Raji (cell line): ENCODE measurements around the gene TSNAXIP1.

Source experiments
- POLR2A ChIP-seq: IDR thresholded peaks from 2 replicates; pipeline ENCODE4 v1.6.1; 2011; ENCODE audit warnings: low read depth, low read length, control low read depth; ENCODE audit not compliant: insufficient read depth

Gene TSNAXIP1

GRCh38 chr16:67806428-67807147 is at the start of gene TSNAXIP1, which contains the start of gene RANBP10:
Gene TSNAXIP1, plus strand, starts transcription at chr16:67806889. Its CDS starts 261 bp downstream, at chr16:67807150.
Gene RANBP10, minus strand, starts transcription at chr16:67806560. Its CDS starts 24 bp downstream, at chr16:67806536.
- TF ChIP-seq POLR2A, result peak; percentile 80

- TF ChIP-seq POLR2A, result no peak
These were observed 48.7 kb upstream of the TSNAXIP1 start for GRCh38 chr16:67758006-67758405.

GRCh38 chr16:67758966-67759365 is 47.7 kb upstream of the TSNAXIP1 start:
- no peak for TF ChIP-seq POLR2A

- no peak for TF ChIP-seq POLR2A
These were observed 46.3 kb upstream of the TSNAXIP1 start for GRCh38 chr16:67760206-67760955.

DNA sequence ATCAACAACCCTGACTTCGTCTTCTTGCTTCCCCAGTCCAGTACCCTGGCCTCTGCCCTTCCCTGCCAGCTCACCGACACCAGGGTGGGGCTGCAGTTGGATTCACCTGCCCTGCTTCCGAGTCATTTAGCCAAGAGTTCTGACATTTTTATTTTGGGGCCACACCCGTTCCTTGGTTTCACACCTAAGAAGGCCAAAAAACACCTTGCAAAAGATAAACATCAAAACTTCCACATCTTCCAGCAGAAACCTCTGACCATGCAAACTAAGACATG is 45.8 kb upstream of the TSNAXIP1 start:
- no peak for TF ChIP-seq POLR2A

DNA sequence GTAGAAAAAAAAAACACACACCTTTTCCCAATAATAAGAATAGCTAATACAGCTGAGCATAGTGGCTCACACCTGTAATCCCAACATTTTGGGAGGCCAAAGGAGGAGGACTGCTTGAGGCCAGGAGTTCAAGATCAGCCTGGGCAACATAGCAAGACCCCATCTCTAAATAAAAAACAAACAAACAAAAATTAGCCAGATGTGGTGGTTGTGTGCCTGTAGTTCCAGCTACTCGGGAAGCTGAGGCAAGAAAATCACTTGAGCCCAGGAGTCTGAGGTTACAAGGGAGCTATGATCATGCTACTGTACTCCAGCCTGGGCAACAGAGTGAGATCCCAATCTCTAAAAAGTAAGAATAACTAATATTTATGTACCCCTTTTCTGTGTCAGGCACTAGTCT is 44.8 kb upstream of the TSNAXIP1 start:
- TF ChIP-seq POLR2A, result no peak

DNA sequence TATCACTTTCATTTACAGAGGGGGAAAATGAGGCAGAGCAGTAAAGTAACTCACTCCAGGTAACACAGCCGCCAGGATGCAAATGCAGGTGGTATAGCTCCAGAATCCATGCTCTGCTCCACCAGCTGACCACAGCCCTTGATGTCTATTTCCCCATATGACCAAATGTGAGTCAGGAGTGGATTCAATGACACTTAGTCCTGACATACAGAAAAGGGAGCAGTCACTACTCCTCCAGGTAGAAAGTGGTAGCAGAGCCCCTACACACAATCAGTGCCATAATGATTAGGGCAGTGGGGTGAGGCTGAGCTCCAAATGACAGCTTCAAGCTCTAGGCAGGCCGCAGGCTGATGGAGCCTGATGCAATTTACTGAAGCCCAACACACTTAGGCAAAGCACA is 44.3 kb upstream of the TSNAXIP1 start:
- no peak for TF ChIP-seq POLR2A

DNA sequence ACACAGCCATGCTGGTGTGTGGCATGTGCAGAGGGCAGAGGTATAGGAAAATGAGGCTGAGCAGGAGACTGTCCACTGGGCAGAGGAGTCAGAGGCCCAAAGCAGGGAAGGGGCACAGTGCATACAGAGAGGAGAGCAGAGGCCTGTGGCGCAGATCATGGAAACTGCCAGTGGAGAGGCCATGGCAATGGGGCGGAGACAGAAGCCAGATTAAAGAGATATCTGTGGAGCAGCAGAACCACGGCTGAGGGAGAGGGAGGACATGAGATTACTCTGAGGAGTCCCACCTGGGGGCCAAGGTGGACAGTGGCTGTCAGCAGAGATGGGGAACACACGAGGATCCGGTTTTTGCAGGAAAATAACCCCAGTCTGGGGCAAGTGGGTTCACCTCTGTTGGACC is 43.6 kb upstream of the TSNAXIP1 start:
- no peak for TF ChIP-seq POLR2A

DNA sequence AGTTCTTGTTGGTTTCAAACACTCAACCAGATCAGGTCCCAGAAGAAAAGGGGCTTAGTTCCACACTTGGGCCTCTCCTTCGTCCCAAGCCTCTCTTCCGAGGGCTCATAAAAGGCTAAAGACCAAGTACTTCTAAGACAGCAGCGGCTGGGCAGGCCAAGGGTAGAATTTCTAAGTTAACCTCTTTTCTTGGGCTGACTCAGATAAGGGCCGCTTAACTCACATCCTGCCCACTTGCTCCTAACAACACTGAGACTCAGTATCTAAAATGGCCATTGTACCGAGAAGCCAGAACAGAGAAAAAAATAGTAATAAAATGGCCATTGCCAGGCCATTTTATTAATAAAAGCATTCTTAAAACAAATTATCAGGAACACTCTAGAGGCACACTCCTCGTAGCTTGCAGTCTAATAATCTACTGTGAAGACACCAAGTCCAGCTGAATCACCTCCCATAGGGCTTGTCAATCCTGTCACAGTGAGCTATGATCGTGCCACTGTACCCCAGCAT is 42.5 kb upstream of the TSNAXIP1 start:
- no peak for TF ChIP-seq POLR2A

- TF ChIP-seq POLR2A, result no peak
These were observed 40.4 kb upstream of the TSNAXIP1 start for GRCh38 chr16:67766291-67766690.

- TF ChIP-seq POLR2A, result no peak
These were observed 38.7 kb upstream of the TSNAXIP1 start for GRCh38 chr16:67767953-67768352.

- no peak for TF ChIP-seq POLR2A
These were observed 36.2 kb upstream of the TSNAXIP1 start for GRCh38 chr16:67770346-67770991.

DNA sequence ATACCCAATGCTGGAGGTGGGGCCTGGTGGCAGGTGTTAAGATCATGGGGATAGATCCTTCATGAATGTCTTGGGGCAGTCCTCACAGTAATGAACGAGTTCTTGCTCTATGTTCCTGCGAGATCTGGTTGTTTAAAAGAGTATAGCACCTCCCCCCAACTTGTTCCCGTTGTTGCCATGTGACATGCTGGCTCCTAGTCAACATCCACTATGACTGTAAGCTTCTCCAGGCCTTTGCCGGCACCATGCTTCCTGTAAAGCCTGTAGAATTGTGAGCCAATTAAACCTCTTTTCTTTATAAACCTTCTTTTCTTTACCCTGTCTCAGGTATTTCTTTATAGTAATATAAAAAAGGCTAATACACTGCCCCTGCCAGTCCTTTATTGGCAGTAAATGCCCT is 33.6 kb upstream of the TSNAXIP1 start:
- no peak for TF ChIP-seq POLR2A

DNA sequence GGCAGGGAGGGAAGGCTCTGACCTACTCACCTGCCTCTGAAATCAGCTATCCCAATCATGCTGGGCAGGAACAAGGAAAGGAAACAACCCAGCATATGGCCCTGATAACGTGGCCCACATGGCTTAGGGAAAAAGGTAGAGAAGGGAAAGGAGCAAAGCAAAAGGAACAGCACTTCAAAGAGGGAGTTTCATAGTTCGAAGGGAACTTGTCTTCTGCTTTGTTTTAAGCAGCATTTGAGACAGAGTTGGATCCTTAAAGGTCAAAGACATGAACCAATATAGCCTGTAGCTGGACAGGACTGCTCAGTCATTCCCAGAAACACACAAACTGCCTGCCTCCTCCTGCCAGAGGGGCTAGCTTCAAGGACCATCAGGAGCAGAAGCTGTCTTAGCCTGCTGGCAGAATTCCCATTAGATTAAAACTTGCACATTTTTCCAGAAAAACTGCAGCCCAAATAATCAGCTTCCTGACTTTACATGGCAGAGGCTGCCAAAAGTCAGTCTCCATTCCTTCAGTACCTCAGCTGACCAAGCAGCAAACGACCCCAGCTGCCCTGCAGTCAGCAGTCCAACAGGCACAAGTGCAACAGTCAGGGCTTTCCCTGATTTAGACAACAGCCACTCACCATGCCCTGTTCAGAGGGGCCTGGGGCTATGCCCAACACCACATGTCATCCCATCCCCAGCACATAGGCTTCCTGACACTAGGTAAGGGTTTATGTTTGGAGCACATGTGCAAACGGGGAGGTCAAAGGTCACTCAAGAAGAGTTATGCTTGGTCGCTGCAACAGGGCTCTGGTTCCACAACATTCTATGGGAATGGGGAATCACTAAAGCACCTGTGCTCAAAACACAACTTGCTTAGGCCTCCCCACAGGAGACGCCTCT is 32.9 kb upstream of the TSNAXIP1 start:
- no peak for TF ChIP-seq POLR2A

- no peak for TF ChIP-seq POLR2A
These were observed 32.2 kb upstream of the TSNAXIP1 start for GRCh38 chr16:67774457-67774853.
